HG03064 (cell line): ENCODE data around the gene TAF10.

ENCODE experiments used
- ATAC-seq: cut with Tn5 transposase; IDR thresholded peaks from one replicate; pipeline ENCODE4 v1.9.1; 2021; ENCODE audit warnings: low read depth; ENCODE audit not compliant: unreplicated experiment

TAF10 gene

DNA sequence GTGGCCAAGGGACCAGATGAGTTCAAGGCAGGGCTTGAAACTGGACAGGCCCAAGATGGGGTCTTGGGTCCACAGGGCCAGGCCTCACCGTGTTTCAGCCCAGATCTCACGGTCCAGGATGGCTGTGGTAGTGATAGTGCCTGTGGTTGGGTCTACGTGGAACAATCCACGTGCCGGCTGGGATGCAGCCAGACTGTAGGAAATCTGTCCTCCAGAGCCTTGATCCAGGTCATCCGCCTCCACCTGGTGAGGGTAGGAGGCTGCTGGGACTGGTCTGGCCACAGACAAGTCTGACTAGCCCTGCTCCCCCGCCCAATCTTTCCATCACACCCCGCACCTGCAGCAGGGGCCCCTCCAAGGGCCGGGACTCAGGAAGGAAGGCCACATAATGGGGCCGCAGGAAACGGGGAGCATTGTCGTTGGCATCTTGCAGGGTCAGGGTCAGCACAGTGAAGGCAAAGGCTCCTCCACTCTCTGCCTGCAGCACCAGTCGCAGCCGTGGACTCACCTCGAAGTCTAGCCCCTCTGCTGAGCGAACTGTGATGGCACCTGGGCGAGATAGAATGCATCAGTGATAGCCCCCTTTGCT is 13.9 kb upstream of the TAF10 start:
- ATAC-seq = no peak

DNA sequence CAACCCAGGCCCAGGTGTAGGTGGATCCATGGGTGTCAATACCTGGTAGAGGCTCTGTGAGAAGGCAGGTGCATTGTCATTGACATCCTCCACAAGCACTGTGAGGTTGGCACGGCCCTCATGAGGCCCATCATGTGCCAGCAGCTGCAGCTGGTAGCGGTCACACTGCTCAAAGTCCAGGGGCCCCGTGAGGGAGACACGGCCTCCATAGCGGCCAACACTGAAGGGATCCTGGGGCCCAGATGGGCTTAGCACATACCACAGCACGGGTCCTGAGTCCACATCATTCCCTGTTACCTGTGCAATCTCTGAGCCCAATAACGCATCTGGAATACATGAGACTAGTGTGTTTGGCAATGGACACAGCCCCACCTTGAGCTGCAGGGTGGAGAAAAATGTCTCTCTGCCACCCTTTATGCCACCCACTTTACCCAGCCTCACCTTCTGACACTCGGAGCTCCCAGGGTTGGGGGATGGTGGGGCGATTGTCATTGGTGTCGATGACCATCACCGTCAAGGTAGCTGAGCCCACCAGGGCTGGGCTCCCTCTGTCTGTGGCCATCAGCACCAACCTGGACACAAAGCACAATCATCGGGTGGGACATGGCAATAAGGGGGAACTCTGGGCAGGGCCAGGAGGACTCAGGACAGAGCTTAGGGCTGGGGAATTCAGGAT is 13.3 kb upstream of the TAF10 start:
- no peak for ATAC-seq

DNA sequence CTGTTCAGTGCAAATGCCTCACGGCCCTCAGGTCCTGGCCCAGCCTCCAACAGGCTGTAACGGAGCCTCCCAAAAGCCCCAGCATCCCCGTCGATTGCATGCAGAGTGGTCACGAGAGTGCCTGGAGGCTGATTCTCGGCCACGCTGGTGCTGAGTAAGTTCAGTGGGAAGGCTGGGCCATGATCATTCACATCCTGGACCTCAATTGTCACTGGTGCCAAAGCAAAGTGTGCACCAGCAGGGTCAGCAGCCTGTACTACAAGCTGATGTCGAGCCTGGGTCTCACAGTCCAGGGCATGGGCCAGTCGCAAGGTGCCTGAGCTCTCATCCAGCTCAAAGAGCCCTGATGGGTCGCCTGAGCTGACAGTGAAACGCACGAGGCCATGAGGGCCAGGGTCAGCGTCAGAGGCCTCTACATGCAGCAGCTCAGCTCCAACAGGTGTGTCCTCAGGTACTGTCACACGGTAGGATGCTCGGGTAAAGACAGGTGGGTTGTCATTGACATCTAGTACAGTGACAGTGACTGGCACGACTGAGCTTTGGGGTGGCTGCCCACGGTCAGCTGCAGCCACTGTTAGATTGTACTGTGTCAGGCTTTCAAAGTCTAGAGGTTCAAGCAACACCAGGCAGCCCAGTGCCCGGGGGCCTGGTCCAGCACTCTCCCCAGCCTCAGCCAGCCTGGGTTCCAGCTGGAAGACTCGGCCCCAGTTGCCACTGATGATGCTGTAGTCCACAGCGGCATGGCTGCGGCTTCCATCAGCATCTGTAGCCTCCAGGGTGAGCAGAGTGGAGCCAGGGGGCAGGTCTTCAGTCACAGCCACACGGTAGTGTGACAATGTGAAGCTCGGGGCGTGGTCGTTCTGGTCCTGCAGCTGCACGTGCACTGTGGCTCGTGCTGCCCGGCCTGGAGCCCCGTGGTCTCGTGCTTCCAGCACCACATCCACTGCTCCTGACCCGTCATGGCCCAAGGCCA is 11.7 kb upstream of the TAF10 start:
- no peak for ATAC-seq

DNA sequence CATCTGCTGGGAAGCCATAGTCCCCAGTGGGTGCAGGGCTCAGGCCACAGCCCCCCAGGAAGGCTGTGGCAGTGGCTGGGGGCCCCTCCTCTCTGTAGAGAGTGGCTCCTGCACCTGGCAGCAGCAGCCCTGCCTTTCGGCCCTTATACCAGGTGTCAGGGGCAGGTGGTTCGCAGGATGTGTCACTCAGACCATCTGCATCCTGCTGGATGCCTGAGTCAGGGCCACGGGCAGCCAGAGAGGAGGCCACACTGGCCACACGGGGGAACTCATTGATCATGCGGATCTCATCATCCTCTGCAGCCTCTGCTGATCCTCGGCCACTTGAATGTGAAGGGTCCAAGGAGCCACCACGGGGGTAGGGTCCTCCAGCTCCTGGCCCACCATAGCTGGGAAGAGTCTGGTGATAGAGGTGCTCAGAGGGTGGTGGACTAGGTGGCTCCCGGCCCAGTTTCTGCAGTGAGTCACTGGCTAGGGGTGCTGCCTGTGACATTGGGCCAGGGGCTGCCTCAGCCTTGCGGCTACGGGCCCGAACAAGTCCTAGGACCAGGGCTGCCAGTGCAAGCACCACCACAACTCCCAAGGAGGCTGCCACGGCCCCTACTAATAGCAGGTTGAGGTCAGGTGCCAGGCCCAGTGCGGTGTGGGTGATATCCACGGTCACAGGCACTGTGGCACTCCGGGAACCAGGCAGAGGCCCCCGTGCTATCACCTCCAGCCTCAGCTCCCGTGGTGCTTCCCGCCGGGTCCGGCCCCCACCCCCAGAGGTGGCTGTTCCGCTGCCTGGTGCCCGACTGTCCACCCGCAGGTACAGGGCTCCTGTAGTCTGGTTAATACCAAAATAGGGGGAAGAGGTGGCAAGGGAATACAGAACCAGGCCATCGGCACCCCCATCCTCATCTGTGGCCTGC is 10.5 kb upstream of the TAF10 start:
- no peak for ATAC-seq

DNA sequence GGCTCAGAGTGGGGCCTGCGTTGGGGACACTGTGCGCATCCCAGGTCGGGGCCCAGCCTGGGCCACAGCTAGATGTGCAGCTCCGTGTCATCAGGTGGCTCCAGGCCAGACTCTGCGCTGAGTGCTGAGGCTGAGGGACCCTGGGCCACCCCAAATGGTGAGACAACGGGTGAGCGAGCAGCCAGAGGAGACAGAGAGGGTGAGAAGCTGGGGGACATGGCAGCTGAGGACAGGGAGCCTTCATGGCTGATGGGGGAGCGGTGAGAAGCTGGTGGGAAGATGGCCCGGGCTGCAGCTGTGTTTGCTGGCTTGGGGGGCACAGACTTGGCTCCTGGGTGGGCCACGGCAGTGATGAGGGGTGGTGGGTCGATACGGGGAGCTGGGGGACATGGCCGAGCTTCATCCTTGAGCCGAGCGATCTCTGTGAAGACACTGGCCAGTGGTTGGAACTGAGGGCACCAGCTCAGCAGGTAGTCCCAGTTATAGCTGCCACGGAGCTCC is 9.7 kb upstream of the TAF10 start:
- ATAC-seq = no peak

DNA sequence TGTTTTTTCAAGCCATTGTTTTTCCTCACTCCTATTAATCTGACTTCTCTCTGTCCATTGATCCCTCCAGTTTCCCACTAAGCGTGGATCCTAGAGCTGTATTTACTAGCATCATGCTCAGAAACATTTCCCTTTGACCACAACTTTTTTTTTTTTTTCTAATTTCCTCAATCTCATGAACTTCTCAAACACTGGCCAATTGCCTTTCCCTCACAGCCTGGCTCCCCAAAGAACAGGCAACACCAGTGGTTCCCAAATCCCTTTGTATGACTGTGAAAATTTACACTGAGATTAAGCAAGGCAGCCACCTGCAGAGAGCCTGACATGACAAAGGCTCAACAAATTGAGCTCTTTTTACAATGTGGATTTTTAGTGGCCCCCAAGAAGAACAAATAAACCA is 8.6 kb upstream of the TAF10 start:
- no peak for ATAC-seq

DNA sequence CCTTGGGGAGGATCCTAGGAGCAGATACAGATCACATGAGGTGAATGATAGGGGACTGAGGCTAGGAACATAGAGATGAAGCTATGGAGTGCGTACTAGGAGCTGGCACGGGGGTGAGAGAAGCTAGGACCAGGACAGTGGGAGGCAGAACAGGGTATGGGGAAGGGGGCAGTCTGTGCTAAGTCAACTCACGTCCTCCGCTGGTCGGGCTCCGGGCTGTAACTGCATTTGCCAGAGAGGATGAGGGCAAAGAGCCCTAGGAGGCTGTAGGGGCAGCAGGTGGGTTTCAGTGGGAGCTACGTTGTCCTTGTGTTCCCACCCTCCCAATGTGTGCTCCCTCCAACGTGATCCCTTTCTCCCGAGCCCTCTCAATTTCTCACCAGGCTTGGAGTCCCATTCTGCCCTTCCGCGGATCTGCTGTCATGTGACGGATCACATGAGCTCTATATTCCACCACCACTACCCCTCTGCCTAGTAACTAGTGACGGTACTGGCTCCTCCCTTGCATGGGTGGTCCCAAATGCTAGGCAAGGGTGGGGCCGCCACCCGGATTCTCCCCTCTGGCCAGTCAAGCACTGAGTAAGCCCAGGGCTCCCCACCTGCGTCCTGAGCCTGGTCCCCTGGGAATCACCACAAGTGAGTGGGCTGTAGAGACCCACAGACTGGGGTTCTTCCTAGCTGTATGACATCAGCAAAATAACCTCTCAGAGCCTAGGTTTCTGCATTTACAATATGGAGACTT is 7.2 kb upstream of the TAF10 start, which contains the start of gene TPP1:
Gene TPP1 (minus strand): TSS at position 419 of the 742 bp plus-strand sequence. CDS start 22 bp downstream, at position 397.
- ATAC-seq = peak; percentile 98

DNA sequence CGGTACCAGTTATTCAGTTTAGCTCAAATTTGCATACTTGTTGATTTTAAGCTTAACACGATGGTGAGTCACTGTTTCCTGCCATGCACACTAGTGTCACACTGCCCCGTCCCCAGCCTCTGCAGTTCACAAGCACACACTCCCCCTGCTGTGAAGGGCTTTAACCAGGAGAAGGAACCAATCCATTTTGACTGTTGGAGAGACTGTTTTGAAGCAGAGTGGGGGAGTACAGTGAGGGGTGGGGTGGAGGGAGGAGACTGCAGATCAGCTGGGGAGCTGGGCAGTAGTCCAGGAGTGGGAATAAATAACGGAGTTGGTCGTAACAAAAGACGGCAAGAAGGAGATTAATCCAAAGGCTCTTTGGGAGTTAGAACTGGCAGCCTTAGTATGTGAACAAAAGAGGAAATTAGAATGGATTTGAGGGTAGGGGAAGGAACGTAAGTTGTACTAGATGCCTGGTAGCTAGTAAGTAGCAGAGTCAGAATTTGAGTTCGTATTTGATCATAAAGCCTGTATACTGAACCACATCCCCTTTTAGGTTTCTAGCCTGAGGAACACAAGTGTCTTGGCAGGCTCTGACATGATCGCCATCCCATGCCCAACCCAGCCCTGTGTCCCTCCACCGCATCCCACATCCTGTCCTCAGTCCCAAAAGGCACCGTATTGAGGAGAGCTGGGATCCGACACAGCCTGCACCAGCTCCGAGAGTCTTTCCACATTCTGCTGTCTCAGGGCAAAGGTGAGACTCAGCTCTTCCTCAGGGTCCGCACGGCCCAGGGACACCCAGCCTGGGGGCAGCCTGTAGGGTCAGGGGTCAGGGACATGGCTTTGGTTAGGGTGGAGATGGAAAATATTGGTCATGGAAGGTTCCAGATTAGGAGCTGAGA is 6.3 kb upstream of the TAF10 start:
- ATAC-seq = no peak

DNA sequence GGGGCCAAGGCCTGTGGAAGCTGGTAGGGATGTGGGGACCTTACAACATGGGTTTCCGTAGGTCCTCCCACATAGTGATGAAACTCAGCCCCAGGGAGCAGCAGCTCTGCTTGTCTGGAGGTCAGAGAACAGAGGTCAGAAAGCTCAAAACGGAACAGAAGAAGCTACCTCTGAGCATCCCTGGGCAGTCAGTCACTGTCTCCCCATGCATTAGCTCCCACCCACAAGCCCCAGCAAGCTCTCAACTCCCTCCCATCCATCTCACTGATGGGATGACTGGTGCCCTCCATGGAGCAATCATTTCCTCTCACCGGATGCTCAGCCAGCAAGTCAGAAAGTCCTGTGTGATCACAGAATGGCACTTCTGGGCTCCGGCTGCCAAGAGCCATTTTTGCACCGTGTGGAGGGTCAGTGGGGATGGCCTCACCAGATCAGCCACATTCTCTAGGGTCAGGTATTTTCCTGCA is 5.3 kb upstream of the TAF10 start:
- no peak for ATAC-seq

DNA sequence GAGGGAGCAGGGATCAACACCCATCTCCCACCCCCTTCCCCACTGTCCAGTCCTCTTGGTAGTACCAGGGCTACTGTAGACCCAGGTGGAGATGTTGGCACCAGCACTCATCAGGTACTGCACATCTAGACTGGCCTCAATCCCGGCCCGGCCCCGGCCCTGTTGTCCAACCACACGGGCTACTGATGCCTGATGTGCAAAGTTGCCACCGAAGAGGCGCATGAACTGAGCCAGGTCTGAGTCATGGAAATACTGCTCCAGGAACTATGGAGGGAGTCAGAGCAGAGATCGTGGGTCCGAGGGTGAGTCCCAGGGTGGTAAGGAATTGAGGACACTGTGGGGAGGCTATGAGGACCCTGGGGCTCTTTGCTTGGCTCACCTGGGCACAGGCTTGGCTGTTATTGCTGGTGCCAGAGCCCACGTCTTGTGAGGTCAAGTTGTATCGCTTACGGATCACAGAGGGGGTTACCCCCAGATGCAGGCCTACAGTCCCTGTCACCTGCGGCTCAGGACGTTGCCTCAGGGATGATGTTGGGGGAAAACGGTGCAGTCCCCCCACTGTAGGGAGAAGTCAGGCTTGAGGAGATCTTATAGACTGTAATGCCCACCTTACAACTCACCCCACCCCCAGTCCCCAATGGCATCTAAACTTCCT is 4.7 kb upstream of the TAF10 start:
- no peak for ATAC-seq

DNA sequence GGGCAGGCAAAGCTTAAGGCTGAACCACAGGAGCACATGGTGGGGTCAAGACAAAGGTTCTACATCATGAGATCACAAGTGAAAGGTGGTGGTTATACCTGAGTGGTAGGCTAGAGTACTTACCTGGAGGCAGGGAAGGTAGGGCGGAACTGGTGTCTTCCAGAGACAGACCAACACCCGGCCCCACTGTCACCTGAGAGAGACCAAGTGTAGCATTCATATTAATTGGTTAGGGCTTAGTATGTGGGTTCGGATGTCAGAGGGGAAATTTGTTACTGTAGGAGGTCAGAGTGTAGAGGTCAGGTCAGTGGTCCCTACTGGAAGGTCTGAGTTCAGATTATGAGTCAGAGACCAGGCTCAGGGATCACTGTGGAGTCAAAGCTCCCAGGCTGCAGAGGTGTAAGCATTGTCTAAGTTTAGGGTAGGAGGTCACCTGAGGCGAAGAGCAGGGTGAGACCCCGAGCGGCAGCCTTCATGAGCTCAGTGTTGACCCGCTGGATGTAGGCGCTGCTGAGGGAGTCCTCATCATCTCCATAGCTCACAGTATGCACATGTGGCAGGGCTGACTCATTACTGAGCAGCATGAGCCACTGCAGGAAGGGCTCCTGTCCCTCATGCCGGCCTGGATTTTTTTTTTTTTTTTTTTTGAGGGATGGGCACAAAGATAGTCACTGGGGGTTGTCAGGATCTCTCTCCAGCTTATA is 4.0 kb upstream of the TAF10 start:
- no peak for ATAC-seq

DNA sequence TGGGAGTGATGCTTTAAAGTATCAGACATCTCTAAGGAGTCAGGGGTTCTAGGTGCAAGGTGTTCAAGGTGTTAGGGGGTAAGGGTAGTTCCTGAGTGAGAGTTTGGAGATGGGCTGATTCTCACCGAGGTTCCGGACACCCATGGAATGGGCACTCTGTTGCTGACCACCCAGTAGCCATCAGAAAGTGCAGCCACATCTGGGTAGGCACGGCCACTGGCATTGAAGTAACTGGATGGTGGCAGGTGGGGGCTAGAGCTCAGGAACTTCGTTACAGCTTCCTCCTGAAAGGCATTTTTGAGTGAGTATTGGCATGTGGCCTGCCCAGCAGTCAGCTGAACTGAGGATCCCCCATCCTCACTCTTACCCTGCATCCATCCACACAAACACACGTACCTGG is 3.0 kb upstream of the TAF10 start:
- no peak for ATAC-seq

DNA sequence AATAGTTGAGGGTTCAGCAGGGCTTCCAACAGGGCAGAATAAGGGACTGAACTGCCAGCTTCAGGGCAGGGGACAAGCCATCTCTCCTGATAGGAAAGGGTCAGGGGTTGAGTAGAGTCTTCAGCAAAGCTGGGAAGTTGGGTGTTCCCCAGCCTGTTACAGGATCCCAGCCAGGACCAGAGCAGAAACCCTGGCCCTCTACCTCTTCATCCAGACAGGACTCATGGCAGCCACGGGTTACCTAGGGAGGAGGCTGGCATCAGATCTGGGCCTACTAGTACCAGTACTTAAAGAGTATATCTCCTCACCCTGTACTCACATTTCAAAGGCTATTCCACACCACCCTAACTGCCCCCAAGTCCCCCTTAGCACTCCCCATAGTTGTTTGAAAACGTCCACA is 2.4 kb upstream of the TAF10 start:
- ATAC-seq = no peak

DNA sequence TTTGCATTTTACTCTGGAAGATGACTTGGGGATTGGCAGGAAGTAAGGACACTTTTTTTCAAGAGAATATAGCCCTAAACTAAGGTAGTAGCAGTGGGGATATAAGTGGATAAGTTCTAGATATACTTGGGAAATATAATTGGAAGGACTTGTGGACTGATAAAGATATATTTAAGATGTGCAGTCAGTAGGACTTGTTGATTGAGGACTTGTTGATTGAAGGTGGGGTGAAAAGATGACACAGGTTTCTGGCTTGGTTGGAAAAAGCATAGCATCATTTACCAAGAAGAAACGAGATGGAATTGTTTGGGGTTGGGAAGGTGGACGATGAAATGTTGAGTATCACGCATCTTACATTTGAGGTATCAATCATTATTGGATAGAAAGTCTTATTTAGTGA is 1.5 kb upstream of the TAF10 start:
- ATAC-seq = no peak

DNA sequence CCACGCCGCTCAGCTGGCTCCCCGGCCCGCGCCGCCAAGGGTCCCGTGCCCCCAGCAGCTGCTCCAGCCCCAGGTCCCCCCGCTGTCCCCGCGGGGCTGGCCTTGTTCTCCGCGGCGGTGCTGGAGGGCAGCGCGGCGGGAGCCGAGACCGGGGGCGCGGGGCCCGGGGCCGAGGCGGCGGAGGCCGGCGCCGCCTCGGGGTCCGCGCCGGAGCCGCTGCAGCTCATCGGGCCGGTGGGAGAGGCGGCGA is 128 bp downstream of the TAF10 start:
- peak; percentile 9 for ATAC-seq

DNA sequence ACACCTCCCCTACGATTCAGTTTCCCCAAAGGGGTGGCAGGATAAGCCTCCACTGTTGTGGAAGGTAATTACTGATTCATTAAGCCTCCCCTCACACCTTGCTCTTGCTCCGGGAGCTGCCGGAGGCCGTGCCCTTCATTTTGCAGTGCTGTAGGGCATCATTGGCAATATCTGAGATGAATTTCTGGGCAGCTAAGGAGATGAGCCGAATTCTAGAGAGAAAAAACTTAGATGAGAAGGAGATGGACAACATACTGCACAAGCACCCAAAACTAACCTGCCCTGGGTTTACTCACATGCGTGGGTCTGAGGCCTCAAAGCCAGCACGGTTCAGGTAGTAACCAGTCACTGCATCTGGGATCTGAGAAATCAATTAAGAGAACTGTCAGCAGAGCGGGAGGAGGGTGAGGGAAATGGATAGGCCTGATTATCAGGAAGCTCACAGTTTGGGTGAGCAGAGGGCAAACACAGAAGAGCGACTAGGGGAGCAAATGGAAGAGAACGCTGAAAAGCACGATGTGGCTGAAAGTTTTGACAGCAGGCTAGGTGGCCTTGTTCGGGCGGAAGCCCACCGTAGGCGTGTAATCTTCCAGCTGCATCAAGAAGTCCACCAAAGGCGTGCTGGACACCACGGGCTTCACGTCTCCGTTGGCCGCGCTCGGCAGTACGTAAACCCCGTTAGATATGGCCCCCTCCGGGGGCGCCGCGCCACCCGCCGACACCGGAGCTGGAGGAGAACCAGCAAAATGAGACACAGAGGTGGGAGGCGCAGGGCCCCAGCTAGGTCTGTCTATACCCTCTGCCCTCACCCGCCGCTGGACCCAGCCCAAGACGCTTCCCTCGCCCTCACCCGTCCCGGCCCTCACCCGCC is 689 bp downstream of the TAF10 start:
- ATAC-seq = no peak

DNA sequence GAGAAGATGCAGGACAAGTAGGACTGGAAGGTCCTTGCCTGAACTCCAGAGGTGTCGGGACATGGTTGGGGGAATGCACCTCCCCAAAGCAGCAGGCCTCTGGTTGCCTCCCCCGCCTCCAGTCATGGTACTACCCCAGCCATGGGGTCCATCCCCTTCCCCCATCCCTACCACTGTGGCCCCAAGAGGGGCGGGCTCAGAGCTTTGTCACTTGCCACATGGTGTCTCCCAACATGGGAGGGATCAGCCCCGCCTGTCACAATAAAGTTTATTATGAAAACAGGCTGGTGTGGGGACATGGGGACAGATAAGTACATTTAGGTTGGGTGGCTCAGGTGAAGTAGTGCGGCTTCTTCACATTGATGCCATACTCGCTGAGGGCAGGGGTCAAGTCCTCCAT is 1.4 kb downstream of the TAF10 start:
- ATAC-seq = no peak
